DMS 273 (cell line): ENCODE measurements around the gene OTOP2.
A peak's percentile ranks its signal among the peaks of the same experiment; 100 is the strongest.
"Not testable (repeated sequence)": the region's sequence is repeated elsewhere in the genome, so short reads cannot be mapped to it uniquely, and the experiment has no call there.

Experiments
- DNase-seq: peaks from one replicate; lab custom pipeline; 2025; ENCODE audit not compliant: unreplicated experiment; lab: John Stamatoyannopoulos, UW

OTOP2 gene

DNA sequence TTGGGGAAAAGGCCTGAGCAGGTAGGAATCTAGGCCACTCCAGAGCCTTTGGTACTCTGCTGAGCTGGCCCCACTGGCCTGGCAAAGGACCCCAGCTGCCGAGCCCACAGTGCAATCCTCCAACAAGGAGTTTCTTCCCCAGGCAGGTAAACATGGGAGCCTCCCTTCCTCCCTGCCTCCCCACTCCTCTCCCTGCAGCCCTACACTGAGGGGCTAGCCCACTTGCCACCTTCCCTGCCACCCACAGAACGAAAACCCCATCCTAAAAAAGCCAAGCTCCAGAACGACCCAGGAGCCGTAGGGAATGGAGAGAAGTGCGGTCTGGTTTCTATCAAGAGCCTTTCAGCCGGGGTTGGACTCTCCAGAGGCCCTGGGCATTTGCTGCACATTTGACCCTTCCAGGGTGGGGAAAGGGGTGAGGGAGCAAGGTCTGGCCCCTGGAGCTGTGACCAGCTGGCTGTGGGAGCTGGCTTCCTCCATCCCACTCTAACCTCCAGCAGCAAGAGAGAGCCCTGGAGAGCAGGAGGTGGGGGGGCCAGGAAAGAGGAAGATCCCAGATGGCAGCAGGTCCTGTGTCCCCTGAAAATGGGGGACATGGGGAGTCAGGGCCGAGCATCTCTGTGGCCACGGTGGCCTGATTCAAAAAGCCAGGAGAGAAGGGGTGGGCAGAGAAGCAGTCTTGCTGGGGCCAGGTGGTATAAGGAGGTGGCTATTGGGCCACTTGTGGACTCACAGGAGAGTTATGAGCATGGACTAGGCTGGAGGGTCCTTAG, 47.2 kb downstream of the OTOP2 start:
- no peak for DNase-seq

DNA sequence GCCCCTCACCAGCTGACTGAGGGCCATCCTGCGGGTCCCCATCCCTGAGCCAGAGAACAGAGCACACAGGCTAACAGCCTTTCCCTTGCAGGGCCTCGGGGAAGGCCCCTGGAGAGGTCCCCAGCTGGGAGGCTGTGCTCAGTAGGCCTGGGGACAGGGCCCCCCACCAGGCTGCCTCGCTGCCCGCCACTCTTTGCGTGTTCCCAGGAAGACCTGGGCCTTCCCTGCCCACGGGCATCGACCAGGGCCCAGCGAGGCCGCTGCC, 47.7 kb downstream of the OTOP2 start:
- DNase-seq = no peak

DNA sequence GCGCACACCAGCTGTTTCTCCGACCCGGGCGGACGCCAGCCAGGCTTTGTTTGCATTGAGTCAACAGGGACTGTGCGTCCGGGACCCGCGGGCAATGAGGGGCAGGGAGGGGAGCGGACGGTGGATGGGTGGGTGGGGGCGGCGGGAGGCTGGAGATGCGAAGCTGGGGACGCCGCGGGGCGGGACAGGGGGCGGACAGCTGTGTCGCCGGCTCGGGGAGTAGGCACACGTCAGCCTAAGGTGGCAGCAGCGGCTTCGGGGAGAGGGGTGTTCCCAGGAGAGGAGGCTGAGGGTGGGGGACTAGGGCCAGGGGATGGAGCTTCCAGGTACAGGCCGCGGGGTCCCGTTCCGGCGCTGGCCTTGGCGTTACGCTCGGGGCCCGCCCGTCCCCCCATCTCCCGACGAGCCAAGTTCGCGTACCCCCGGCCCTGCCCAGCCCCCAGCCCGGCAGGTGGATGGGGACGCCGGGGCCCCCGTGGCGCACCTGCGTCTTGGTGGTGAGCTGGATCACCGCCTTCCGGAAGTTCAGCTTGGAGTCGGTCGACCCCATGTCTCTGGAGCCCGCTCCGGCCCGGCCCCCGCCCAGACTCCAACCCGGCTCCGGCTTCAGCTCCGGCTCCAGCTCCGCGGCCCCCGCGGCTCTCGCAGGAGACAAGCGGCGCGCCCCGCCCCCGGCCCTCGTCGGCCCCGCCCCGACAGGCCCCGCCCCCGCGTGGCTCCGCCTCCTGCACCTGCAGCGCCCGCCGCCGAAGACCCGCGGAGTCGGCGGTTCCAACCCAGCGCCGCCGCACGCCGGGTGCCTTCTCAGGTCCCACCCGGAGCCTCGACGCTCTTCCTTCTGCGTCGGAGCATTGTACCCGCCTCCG, 48.3 kb downstream of the OTOP2 start, which contains the start of gene HID1:
TSS of gene HID1 (minus strand) at position 653 of the 866 bp plus-strand sequence. CDS start at position 550, 103 bp downstream.
- DNase-seq = peak; percentile 79

DNA sequence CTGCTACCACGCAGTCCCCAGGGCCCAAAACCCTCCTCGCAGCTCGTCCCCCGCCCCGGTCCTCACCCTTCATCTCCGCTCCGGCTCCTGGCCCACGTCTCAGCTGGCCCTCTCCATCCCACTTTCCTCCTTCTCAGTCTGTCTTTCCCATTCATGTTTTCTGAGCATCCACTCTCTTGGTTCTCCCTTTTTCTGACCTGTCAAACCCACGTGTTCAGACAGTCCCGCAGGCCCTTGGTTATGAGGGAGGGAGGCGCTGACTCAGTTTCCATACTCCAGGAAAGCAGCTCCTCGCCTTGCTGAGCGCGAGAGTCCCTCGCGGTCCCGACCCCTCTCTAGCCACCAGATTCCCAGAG, 48.9 kb downstream of the OTOP2 start:
- DNase-seq = no peak

DNA sequence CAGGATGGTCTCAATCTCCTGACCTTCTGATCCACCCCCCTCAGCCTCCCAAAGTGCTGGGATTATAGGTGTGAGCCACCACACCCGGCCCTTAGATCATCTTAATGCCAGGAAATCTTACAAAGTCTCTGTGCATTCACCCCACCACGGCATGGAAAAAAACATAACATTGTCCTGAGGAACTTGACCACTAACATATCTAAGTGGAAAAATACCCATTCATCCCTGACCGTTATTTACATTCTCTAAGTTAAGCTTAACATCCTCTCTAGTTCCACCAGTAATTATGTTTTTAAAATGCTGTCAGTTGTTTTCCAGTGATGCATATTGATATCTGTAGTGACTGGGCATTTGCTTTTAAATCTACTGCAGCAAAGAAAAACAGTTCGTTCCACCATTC, 51.9 kb downstream of the OTOP2 start:
- DNase-seq = no peak

GRCh38 chr17:74977802-74978201, 53.7 kb downstream of the OTOP2 start:
- DNase-seq = no peak

- no peak for DNase-seq
Measured at GRCh38 chr17:74978240-74978639, 54.2 kb downstream of the OTOP2 start.

DNA sequence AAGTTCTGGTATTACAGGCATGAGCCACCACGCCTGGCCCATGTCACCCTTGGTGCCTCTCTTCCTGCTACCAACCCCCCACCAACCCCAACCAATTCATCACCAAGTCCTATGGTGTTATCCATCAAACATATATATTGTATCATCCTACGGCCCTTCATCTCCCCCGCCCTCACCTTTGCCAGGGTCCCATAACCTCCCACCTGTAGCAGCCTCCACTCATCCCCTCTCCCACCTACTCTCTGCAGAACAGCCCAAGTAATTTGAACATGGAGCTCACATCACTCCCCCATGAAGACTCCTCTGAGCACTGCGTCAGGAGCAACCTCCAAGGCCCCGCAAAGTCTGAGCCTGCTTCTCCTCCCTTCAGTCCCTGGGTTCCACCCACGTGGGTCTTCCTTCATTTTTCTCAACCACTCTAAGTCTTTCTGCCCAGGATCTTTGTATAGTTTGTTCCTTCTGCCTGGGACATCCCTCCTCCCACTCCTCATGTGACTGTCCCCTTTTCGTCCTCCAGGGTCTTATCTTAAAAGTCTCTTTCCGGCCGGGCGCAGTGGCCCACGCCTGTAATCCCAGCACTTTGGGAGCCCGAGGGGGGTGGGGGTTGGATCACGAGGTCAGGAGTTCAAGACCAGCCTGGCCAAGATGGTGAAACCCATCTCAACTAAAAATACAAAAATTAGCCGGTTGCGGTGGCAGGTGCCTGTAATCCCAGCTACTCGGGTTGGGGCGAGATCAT, 55.5 kb downstream of the OTOP2 start:
- no peak for DNase-seq

GRCh38 chr17:74981318-74981978, 57.4 kb downstream of the OTOP2 start:
- DNase-seq = no peak

DNA sequence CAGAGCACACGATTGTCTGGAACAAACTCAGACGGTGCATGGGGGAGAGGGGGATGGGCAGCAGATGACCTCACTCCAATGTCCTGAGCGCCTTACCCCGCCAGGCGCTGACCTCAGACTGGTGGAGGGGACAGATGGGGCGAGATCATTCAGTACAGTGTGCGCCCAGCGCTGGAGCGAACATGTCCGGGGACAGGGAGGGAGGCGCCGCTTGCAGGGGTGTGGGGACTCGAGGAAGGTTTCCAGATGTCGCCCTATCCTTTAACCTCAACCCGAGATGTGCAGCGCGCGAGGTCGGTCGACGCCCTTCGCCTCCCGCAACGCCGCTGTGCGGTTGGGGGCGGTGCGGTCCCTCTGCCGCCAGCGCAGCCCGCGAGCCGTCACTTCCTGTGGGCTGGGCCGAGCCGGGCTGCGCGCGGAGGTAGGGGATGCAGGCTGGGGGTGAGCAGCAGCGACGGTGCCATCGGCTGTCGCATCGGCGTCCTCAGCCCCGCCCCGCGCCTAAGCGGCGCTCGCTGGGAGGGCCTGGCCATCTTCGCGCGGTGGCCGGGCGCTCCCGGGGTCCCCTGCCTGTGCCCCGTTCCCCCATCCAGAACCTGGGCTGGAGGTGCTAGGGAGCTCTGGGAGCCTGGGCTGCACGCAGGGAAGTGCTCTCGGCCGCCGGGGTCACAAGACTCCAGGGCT, 58.0 kb downstream of the OTOP2 start:
- DNase-seq = peak; percentile 88

- not testable (repeated sequence) for DNase-seq
Measured at GRCh38 chr17:74982663-74983313, 58.7 kb downstream of the OTOP2 start.
